Body of pancreas (tissue), 4 donors: ENCODE measurements around the gene PTPRN2. TPM values are rescaled to one million over a fixed set of nuclear protein-coding genes. Genes with fewer than 3 reads are reported as not detected.
"Not testable (repeated sequence)": the region's sequence is repeated elsewhere in the genome, so short reads cannot be mapped to it uniquely, and the experiment has no call there.

Experiments
- ATAC-seq: fragments of 150-250 bp; one replicate; pipeline ENCODE4 v1.9.1; 2016
- DNase-seq, 4 donors: peaks; one replicate each; pipeline ENCODE4 v3.0.0-alpha.2; 2019
- H3K27ac ChIP-seq, 4 donors: fragments of 200-600 bp; sonication (generic); 1 replicate in 3 of 4; 2 replicates in 1 of 4; pipeline versions ENCODE4 v1.5.1 to v1.6.1; 2016 to 2019; ENCODE audit warnings: mild to moderate bottlenecking in 1 of 4, mixed read lengths in 1 of 4, moderate library complexity in 1 of 4
- H3K27me3 ChIP-seq, 2 donors: fragments of 200-600 bp; sonication (generic); one replicate each; pipeline ENCODE4 v1.6.0; 2016; ENCODE audit warnings: mild to moderate bottlenecking in 1 of 2
- H3K36me3 ChIP-seq, 2 donors: fragments of 200-600 bp; sonication (generic); replicated peaks in 1 of 2; 2 replicates each; pipeline ENCODE4 v1.5.1; 2016; ENCODE audit warnings: low read depth in 2 of 2; ENCODE audit not compliant: insufficient read depth in 1 of 2
- H3K4me1 ChIP-seq: fragments of 200-600 bp; sonication (generic); one replicate; pipeline ENCODE4 v1.6.0; 2016
- H3K4me3 ChIP-seq, 2 donors: fragments of 200-600 bp; sonication (generic); 1 replicate in 1 of 2; 2 replicates in 1 of 2; pipeline ENCODE4 v1.5.1; 2016 to 2019
- H3K9me3 ChIP-seq, 3 donors: fragments of 200-600 bp; sonication (generic); 1 replicate in 2 of 3; 2 replicates in 1 of 3; pipeline ENCODE4 v1.5.1; 2016
- CTCF ChIP-seq, 7 experiments: fragments of 450-650 bp in 4 of 7; fragments of 200-600 bp in 3 of 7; sonication (generic) in 3 of 7; IDR thresholded peaks; one replicate each; pipeline ENCODE4 v1.5.1; 2016 to 2019; ENCODE audit warnings: antibody characterized with exemption in 7 of 7
- POLR2A ChIP-seq, 3 donors: fragments of 450-650 bp; IDR thresholded peaks; one replicate each; pipeline ENCODE4 v1.6.1; 2016; ENCODE audit warnings: antibody characterized with exemption in 3 of 3, mild to moderate bottlenecking in 2 of 3
- WGBS, 2 donors: methylation state at CpG; one replicate each; pipeline ENCODE4 v1.1.5; 2017; 5-methylcytosine and 5-hydroxymethylcytosine counted together
- intact Hi-C: fragments of 100-400 bp; cut with DNase I; formaldehyde crosslinking; loops from one replicate; pipeline ENCODE4 v1.15.1; 2023
- total RNA-seq, 2 donors: library from RNA; depleted of rRNA; stranded (reverse); fragments of >200 nt; gene quantifications; one replicate each; pipeline ENCODE4 v1.1.0, GENCODE V29; 2016

Gene PTPRN2
- total RNA-seq, 2 donors from 2014 or later: 31.6 to 76.1 TPM

- DNase-seq (peak in 1 of 4 donors; percentile 5), ATAC-seq (no peak)
- H3K9me3 ChIP-seq: no peaks in the 10 kb centered on the region
- H3K36me3 ChIP-seq: no peaks in the 10 kb centered on the region
- intact Hi-C loops: no loop called here
- H3K4me1 ChIP-seq: no peaks in the 10 kb centered on the region
- 78 to 79% methylated on average over 24 to 36 of the region's 36 CpGs for WGBS, 2 donors
- TF ChIP-seq POLR2A (IDR thresholded peaks at IDR 0.05) (no peak), CTCF (IDR thresholded peaks at IDR 0.05) (no peak)
- H3K27ac ChIP-seq: no peak overlapping the region
- H3K27me3 ChIP-seq: no peaks in the 10 kb centered on the region
- no peak overlapping the region for H3K4me3 ChIP-seq
Observed at GRCh38 chr7:157737151-157738065, 850.2 kb downstream of the PTPRN2 start.

GRCh38 chr7:157736341-157736740 is 851.3 kb downstream of the PTPRN2 start:
- Histone ChIP-seq H3K4me3 (no peak overlapping the region), H3K27ac (no peak overlapping the region), H3K9me3 (no peaks in the 10 kb centered on the region), H3K4me1 (no peaks in the 10 kb centered on the region), H3K36me3 (no peaks in the 10 kb centered on the region), H3K27me3 (no peaks in the 10 kb centered on the region)
- no peak for ATAC-seq
- 89 to 94% methylated on average over 3 to 14 of the region's 14 CpGs for WGBS, 2 donors
- intact Hi-C loops: no loop called here
- TF ChIP-seq CTCF (IDR thresholded peaks at IDR 0.05) (no peak), POLR2A (IDR thresholded peaks at IDR 0.05) (no peak)
- no peak for DNase-seq

- Histone ChIP-seq H3K27ac (no peak overlapping the region), H3K36me3 (no peaks in the 10 kb centered on the region), H3K9me3 (no peaks in the 10 kb centered on the region), H3K4me3 (no peak overlapping the region), H3K4me1 (no peaks in the 10 kb centered on the region), H3K27me3 (no peaks in the 10 kb centered on the region)
- WGBS, 2 donors: 91 to 95% methylated on average over 7 to 14 of the region's 14 CpGs
- TF ChIP-seq POLR2A (IDR thresholded peaks at IDR 0.05) (no peak), CTCF (IDR thresholded peaks at IDR 0.05) (no peak)
- intact Hi-C loops: no loop called here
- DNase-seq: no peak
- ATAC-seq: no peak
Observed at GRCh38 chr7:157735826-157736225, 851.8 kb downstream of the PTPRN2 start.

- 88 to 96% methylated on average over 17 to 28 of the region's 28 CpGs for WGBS, 2 donors
- no peaks in the 10 kb centered on the region for H3K4me1 ChIP-seq
- no peak for ATAC-seq
- H3K9me3 ChIP-seq: no peaks in the 10 kb centered on the region
- intact Hi-C loops: no loop called here
- no peak for TF ChIP-seq CTCF (IDR thresholded peaks at IDR 0.05)
- no peak for TF ChIP-seq POLR2A (IDR thresholded peaks at IDR 0.05)
- no peak for DNase-seq
- H3K27me3 ChIP-seq: no peaks in the 10 kb centered on the region
- H3K36me3 ChIP-seq: no peaks in the 10 kb centered on the region
- H3K27ac ChIP-seq: no peak overlapping the region
- no peak overlapping the region for H3K4me3 ChIP-seq
Observed at GRCh38 chr7:157734676-157735640, 852.7 kb downstream of the PTPRN2 start.

GRCh38 chr7:157733760-157734395 is 853.7 kb downstream of the PTPRN2 start:
- H3K4me3 ChIP-seq, H3K4me1 ChIP-seq, H3K27me3 ChIP-seq, H3K9me3 ChIP-seq, H3K36me3 ChIP-seq, ATAC-seq, H3K27ac ChIP-seq, DNase-seq, intact Hi-C loops: not testable (repeated sequence)
- WGBS, 2 donors: 89 to 97% methylated on average over 10 to 31 of the region's 33 CpGs
